HG03342 (cell line): ENCODE data around the gene METTL21C.

ENCODE experiments used
- ATAC-seq: cut with Tn5 transposase; IDR thresholded peaks from one replicate; pipeline ENCODE4 v1.9.1; 2021; ENCODE audit warnings: mild to moderate bottlenecking, moderate library complexity; ENCODE audit not compliant: unreplicated experiment

METTL21C gene

DNA sequence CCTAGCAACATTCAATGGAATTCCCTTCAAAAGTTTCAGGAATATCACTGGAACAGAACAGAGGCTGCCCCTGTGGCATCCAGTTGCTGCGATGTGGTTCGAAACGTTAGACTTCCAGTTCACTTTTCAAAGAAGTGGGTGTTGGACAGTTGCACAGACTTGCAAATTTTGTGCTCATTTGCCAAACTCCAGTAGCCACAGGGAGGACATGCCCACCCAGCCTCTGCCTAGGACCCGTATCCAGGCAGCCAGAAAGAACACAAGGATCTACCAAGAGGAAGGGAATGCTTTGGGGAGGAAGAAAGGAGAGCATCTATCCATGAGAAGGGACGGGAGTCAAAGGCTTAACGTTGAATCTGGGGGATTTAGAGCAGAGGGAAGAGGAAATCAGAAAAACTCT is at the start of gene METTL21C:
TSS of gene METTL21C (minus strand) at position 108 of the 400 bp plus-strand sequence. CDS start 546 bp downstream, outside the sequence.
- no peak for ATAC-seq

DNA sequence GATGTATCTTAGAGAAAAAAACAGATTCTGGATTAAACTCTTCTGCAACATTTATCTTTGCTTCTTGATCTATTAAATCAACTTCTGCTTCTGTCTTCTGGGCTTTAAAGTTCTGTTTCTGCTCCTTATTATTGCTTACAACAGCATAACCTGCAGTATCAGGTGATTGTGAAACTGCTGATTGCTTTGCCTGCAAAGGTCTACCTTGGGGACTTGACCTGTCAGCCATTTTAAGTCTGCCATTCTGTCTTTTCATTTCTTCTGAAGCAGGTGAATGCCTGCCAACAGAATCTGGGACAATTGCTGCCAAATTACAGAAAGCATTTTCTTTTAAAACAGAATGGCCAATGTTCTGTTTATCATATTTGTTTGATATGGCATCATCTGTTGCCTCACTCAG is 47.7 kb upstream of the METTL21C start:
- no peak for ATAC-seq

DNA sequence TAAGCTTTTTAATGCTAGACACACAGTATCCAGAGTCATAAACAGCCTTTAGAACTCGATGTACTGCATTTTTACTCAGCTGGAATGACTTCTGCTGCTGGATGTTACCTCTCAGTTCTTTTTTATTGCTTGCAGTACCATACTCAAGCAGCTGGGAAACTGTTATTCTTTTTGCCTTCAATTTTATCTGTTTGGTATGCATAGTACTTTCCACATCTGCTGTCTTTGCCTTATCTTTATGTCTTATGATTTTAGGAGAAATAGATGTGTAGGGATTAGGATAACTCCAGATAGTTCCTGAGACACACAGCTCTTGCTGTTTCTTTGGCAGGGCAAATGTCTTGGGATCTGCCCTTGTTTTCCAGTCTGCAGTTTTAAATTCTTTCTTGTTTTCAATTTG is 47.3 kb upstream of the METTL21C start:
- no peak for ATAC-seq

DNA sequence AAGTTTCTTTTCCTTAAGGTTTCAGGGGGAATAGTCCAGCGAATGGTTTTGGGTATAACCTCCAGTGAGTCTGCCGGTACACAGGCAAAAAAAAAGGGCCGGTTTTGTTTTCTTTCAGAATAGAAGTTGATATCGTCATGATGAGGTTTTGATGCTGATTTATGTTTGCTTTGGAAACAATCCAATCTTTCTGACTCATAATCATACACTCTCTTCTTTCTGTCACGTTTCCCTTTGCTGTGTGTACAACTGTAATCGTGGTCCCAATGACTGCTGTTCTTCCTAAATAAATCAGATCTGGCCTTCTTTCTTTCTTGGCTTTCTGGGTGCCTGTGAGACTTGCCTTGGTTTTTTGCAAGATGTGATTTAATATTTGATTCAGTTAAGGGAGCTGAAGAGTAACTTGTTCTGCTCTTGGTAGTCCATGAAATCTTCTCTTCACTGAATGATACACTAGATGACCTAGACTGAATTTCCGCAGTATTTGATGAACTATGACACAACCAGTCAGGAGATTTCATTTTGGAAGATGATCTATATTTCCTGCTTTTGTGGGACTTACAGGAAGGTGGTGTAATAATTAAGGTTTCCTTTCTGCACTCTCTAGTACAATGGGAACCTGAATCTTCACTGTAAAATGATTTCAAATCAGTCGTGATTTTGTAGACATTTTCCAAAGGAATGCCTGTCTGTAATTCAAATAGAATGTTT is 34.9 kb upstream of the METTL21C start:
- ATAC-seq, result no peak

DNA sequence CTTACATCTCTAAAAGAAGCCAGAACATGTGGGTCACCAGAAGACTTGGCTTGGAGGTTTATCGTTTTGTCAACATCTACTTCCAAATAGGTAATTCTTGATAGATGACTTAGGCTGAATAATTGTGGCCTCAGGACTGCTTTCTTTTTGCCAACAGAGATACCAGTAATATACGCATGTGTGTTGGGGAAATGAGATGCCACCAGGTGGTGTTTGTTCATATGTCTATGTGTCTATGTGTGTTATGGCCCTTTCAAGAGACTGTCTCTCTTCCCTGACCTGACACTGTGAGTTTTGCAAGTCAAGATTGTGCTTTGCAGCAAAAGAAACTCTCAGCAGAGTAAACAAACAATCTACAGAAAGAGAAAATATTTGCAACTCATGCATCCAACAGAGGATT is 31.6 kb upstream of the METTL21C start:
- no peak for ATAC-seq

DNA sequence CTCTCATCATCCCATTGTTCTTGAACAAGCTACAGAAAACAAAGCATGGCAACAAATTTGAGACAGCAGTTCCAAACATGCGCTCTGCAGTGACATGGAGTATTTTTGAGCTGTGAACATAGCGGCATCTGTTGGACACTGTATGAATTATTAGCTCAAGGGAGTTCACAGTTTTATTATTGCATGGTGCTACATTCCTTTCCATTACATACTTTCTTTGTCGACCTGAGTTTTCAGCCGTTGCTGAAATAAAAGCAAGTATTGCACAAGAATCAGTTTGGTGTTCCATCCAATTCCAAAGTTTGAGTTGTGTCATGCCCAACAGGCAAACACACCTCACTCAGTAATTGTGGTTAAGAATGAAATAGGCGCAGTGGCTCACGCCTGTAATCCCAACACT is 30.1 kb upstream of the METTL21C start:
- ATAC-seq, result no peak

DNA sequence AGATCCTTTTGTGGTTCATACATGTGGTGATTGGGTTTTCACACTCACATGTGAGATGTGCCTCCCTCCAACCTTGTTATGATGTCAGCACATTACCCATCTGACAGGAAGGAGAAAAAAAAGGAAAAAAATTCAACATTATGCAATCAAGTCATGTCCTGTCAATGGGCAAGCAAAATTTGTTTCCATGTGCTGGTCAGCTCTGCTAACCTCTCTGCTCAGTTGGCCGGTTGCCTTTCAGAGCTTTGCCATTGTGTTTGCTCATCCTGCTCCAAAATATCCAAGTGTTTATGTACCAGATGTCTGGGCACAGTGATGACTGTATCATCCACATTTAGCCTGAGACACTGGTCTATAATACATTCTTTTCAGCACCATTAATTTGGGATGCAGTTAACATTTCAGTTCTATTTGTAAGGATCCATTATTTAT is 27.0 kb upstream of the METTL21C start:
- ATAC-seq, result no peak

DNA sequence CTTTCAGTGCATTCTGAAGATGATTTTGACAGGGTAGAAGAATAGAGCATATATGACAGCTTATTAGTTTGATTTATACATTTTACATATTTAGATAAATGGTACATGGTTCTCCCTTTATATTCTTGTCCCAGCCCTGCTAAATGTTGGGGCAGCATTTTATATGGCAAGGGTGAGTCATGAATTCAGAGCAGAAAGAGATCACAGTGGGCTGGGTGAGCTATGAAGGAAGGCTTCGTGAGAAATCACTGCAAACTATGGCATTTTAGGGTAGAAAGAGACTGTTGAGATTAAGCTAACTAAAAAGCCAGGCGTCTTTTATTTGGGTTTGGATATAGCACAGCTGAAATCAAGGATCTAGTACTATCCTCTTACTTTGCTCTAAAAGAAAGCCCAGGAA is 23.9 kb upstream of the METTL21C start:
- ATAC-seq, result no peak

DNA sequence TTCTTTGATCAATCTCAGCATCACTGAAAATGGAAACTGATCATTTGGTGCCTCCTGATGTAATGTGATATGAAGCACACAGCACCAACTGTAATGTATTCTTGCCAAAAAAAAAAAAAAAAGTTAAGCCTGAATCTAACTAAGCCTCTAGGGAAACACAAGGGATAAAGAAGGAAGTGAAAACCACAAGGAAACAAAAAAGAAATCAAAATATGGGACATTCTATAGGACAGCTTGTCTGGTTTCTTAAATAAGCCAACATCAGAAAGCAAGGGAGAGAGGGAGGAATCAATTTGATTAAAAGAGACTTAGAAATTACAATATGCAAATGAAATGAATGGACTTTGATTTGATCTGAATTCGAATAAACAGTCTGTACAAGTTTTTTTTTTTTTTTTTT is 20.6 kb upstream of the METTL21C start:
- no peak for ATAC-seq

DNA sequence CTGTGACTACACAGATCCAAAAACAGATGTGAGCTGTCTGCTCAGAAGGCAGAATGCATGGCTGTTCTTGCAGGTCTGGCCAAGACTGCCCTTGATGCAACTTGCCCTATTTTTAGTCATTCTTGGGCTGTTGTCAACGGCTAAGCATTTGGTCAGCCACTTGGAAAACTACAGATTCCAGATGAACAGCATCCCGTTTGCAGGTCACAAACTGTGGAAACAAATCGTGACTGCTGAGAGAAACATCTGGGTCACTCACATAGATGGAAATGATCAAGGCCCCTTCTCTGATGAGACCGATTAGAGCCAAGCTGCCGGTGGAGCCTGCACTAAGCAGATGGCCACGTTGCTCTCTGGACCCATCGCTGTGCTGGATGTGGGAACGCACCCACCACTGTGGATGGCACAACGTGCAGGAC is 15.4 kb upstream of the METTL21C start:
- no peak for ATAC-seq

DNA sequence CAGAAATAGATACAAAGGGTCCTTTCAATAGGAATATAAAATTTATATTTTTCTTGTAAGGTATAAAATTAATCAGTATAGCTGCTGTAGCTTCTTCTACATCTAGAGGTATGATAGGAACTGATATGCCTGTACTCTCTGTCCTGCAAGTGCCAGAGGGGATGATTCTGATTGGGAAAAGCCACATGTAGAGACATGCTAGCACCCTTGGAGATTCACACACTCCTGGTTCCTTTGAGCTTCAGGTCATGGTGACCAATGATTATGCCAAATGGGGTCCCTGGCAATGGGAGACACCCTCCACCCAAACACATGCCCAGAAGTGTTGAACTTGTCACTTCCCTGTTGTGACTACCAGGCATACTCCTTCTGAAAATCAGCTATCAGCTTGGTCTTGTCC is 14.7 kb upstream of the METTL21C start:
- no peak for ATAC-seq

DNA sequence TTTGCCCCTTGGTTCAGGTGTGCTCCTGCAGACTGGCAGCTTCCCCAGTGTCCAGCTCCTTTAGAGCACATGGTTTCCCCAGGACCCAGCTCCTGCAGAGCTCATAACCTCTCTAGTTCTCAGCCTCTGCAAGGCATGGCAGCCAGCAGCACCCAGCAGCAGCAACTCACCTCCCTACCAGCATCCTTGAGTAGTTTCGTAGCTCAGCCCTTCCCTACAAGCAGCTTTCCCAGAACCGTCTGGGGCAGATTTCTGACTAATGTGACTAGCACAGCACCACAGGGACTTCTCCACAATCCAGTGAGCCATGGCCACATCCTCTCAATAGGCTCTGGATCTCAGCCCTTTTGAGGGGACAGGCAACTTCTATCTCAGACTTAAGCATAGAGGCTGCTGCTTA is 14.1 kb upstream of the METTL21C start:
- ATAC-seq, result no peak

DNA sequence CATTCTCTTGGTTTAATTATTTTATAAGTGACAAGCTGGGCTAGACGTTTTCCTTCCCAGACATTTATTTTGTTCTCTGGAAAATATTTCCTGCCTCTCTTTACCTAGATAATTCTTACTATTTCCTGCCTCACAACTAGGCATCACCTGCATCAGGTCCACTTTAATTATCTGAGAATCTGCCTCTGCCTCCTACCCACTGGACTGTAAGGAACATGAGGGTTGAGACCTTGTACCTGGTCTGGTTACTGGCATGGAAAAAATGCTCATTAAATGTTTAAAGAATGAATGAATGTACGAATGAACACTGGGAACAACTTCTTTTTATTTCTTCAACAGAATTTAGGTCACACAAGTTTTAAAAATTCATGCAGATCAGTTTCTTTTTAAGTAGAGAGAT is 13.4 kb upstream of the METTL21C start:
- no peak for ATAC-seq

DNA sequence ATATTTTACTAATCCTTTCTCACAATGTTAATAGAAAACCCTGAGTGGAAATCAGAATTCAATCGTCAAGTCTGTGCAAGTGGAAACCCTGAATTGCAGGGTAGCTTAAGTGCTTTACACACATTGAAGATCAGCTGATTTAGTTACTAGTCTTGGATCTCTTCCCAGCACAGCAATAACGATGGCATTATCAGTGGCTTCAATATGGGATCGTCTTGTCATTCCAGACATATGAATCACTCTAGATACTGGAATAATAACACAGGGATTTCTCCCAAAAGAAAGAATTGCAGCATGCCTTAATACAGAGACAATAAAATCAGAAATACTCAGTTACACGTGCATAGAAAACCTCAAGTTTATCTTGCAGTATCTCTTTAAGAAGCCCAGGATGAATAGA is 12.6 kb upstream of the METTL21C start:
- no peak for ATAC-seq

DNA sequence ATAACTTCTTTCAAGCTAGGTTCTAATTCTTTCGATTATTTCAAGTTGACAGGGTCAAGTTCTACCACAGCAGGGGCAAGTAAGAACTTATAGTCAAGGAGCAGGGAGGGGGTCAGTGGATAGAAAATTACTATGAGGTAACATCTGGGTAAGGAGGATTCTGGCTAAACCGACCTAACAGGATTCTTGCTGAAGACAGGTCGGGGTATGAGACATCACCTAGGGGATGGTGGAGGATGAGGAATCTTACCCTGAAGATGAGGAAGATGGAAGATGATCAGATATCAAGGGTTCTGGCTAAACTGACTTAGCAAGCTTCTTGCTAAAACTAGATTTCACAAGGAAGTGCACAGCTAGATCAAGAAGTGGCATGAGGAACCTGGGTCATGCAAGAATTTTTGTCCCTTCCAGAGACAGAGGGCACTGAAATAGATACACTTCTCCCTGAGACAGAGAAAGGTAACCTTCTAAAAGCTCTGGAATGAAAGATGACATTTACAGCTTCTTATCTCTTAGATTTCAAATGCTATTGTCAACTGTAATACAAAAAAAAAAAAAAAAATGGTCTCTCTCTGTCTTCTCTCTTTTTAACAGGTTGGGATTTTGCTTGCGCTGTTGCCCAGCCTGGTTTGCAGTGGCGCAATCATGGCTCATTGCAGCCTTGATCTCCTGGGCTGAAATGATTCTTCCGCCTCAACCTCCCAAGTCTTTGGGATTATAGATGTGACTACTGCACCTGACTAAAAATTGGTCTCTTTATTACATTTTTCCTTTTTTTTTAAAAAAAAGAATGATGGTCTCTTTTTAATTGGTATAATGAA is 9.6 kb upstream of the METTL21C start:
- no peak for ATAC-seq

DNA sequence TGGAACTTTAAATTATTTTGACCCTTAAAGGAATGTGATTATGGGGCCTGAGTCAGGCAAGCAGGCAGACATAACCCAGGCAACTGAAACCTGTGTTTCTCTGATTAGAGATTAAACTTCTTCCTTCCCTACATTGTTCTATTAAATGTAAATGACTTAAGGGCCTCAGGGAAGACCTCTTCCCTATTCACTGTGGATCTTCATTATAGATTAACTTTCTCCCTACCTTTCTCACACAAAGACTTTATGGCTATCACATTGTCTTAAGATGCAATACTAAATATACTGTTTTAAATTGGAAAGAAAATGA is 8.8 kb upstream of the METTL21C start:
- ATAC-seq, result no peak

DNA sequence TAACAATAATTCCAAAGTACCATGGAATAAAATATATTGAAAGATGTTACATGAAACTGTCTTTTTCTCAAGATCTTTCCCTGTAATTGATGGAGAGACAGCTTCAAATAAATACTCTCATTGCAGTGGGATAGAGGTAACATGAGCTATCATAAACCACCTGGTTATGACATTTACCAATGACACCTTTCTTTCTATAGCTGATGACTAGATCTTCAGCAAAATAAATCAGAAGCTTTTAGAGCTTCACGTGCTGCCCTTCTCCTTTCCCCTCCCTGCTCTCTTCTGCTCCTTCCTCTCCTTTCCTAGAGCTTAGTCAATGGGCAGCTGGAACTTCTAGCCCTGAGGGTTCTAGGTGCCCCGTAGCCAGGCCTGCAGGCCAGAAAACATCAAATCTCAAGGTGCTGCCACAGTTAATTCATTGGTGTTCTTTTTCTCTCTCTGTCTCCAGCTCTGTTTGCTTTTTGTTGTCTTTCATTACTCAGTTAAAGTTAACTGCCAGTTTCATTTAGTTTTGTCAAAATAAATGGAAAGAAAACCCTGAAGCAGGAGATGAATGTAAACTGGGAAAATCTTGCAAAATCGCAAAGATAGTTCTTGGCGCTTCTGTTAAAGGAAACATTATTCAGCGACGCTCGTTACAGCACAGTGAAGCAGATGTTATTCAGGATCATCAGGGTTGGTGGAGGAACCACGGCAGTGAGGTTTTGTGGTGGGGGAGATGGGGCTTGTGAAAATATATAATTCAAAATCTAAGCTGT is 8.3 kb upstream of the METTL21C start:
- ATAC-seq, result no peak

DNA sequence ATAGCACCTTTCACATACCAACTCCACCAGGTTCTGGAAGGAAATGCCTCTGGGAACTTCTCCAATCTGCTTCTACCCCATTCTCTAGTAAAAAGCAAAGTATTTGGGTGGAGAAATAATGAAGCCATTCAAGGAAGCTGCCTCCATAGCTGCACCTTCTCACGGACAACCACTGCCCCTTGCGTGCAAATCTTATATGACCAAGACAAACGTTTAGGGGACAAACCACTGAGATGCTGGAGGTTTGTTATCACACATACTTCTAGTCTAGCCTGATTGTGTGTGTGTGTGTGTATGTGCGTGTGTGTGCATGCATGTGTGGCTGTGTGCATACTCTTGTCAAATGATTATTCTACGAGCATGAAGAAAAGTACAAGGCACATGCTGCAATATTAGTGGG is 6.5 kb upstream of the METTL21C start:
- no peak for ATAC-seq

DNA sequence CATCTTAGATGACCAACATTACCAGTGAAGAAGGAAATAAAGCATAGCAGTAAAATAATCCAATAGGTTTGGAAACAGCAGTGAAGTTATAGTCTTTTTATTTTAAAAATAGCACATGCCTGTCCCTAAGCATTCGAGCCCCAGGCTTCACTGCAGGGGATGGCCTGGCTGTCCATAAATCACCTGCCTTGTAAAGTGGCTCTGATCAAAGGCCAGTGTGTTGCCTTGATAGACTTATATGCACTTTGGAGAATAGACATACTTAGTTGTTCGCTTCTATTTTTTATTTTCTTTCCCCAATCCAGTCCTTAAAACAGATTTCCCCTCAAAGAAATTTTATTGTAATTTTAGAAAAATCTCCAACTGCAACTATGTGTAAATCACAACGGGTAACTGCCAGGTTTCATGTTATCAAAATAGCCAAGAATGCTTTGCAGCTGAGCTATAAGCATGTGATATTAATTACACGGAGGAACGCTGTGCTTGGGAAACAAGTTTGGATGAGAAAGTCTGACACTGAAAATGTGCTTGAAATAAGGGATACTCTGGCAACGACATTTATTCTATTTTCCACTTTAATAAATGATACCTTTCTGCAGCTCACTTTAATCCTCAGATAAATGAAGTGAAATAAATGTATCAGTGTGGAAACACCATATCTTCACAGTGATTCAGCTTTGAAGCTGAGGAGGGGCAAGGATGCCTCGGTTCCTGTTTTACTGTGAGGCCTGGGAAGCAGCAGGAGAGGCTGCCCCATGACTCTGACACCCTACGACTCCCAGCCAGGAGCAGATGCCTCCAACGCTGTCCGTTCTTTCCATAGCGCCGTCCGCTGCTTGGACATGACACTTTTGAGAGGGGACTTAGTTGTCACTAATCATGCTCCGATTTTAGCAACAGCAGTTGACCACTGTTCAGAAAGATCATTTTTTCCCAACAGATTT is 5.5 kb upstream of the METTL21C start:
- ATAC-seq, result no peak

DNA sequence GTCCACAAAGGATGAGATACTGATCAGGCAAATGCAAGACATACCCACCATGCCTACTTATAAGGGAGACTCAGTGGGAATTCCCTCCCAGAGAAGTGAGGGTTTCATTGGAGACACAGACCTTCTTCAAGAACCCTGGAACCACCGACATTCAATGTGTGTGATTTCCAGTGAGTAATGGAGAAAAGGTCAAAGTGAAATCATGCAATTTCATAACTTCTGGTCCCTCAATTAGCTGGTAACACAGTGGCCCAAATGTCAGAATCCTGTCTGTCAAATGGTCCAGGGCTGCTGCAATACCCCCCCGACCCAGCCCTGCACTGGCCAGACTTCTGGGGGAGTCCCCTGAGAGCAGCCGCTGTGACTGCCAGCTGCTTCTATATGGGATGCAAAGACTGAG is 4.7 kb upstream of the METTL21C start:
- ATAC-seq, result no peak

DNA sequence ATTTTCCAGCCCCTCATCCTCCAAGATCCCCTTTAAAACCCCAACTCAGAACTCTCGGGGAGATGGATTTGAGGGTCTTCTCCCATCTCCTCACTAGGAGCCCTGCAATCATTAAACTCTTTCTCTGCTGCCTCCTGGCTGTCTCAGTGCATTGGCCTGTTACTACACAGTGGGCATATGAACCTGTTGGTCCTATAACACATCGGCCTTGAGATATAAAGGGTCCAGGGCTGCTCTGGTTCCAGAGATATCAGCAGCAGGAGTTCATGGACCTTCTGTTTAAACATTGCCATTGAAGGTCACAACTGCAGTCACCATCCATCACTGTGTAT is 3.8 kb upstream of the METTL21C start:
- ATAC-seq, result no peak
